Hematopoietic multipotent progenitor cell treated with erythropoietin and hydrocortisone succinate and interleukin-3 and kit ligand, for 8 days (in vitro differentiated cells): Measurements from ENCODE around the gene CTNNA1.

Source experiments
- DNase-seq: peaks from one replicate; pipeline ENCODE4 v3.0.0-alpha.2; 2015

Gene CTNNA1

DNA sequence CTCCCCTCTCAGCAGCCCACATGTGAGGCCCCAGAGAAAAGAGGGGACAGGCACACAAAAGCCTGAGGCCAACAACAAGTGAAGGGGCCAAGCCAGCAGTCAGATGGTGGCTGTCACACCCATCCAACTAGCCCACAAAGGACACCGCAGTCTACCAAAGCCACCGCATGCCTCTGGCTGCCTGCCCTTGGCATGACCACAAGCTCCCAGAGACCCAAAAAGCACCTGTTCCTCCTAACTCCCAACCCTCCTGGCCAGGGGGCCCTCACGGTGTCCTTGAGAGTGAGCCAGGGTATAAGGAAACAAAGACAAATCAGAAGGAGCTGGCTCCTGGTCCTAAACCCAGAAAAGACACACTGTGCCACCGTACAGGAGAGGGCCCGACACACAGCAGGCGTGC, 199.7 kb downstream of the CTNNA1 start:
- DNase-seq: peak; percentile 74

GRCh38 chr5:138953387-138954256, 200.4 kb downstream of the CTNNA1 start:
- peak; percentile 94 for DNase-seq

GRCh38 chr5:138954257-138955012, 201.2 kb downstream of the CTNNA1 start:
- DNase-seq: no peak

- DNase-seq: no peak
These were observed 201.9 kb downstream of the CTNNA1 start for GRCh38 chr5:138955013-138955660.

- no peak for DNase-seq
These were observed 202.6 kb downstream of the CTNNA1 start for GRCh38 chr5:138955671-138956295.

- no peak for DNase-seq
These were observed 203.6 kb downstream of the CTNNA1 start for GRCh38 chr5:138956801-138957200.

- DNase-seq: no peak
These were observed 207.0 kb downstream of the CTNNA1 start for GRCh38 chr5:138960145-138960692.

DNA sequence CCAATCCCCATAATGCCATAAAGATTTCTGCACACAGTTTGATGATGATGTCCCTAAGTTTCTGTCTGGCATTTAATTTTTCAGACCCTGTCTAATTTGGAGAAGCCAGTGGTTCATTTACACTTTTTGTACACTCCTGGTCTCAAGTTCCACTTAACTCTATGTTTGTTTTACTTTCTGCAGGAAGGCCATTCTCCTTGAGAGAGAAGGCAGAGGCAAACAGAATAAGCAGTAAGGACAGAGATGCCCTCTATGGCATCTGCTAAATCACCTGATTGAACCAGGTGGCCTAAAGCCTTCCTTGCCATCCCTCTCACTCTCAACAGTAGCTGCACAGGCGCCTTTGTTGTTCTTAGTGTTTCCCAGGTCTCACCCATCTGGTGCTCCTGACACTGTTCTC, 208.0 kb downstream of the CTNNA1 start:
- no peak for DNase-seq

GRCh38 chr5:138961729-138962128, 208.5 kb downstream of the CTNNA1 start:
- no peak for DNase-seq

DNA sequence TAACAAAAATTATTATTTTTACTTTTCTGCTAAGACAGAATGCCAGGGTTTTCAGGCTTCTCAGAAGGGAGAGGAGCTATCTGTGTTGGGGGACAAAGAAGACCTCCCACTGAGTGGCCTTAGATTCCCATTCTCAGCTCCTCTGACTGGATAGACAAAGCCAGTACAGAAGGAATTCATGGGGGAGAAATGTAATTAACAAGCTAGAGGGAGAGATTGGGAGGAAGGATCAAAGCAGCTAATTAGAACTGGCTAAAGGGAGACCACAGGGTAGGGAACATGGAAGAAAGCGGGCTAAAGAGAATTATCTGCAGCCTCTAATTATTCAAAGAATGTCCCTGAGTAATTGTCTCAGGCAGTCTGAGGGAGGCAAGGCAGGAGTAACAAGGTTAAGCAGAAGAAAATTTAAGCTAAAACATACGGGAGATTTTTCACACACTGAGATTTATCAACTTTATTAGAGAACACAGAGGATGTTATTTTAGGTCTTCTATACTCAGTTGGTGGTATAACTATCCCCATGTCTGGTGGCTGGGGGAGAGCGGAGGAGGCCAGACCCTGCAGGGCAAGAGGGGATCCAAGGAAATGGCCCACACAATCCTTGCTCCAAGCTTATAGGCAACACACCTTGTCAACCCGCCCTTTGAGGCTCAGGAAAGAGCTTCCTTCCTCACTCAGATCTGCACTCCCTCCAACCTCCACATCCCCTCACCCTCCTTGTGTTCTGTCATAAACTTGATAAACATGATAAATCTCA, 209.6 kb downstream of the CTNNA1 start:
- DNase-seq: no peak

DNA sequence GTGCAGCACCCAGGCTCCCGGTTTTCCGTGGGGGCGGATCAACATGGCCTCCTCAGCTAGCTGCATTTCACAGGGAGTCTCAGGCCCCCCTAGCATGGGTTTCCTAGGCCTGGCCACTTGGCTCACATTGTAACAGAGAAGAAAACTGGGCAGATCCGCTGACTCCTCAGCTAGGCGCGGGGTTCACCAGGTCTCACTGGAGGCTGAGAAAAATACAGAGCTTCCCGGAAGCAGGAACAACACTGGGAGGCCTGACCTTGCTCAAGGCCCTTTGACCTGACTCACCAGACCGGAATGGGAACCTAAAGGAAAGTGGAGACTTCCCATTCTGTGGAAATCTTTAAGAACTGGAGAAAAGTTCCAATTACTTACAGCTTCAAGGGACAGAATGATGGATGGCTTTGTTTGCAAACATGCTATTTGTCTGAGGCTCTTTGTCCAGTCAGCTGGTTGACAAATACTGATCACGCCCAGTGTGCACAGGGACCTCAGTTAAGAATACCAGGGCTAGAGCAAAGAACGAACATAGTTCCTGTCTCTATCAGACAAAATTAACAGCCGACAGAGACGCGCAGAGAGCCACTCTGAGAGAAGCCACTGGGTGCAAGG, 210.6 kb downstream of the CTNNA1 start:
- no peak for DNase-seq

DNA sequence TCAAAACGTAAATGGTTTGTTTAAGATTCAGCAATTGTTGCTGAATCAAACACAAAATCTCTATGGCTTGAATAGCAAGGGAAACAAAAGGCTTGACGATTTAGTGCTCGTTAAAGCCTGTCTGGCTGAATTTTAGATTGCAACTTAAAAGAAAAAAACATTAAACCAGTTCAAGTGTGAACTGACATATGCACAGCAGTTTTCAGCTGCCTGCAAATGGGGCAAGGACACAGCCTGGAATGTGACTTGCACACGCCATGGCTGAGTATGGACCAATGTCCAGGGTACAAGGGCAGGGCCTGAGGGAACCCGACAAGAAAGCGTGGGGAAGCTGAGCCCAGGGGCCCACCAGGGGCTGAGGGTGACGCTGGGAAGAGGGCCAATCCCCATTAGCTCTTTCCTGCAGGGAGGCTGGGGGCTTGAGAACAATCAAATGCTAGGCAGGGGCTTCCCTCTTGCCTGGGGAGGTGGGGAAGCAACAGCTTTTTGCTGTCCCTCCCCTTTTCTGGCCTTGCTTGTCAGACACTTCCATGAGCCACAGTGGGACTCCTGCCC, 211.5 kb downstream of the CTNNA1 start:
- DNase-seq: no peak

DNA sequence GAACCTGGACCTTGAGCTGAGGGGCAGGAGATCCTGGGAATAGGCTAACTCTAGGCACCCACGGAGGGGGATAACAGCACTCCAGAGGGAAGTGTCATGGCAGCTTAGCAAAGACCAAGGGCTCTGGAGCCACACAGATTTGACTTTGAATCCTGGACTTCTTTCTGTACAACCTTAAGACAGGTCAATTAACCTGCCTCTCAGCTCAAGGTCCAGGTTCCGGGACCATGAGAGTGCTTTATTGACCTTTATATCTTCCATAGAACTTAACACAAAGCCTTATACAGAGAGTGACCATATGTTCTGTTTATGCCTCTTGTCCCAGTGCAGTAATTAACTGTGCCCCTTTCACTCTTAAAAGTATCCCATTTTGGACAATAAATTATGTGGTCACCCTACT, 212.4 kb downstream of the CTNNA1 start:
- no peak for DNase-seq

DNA sequence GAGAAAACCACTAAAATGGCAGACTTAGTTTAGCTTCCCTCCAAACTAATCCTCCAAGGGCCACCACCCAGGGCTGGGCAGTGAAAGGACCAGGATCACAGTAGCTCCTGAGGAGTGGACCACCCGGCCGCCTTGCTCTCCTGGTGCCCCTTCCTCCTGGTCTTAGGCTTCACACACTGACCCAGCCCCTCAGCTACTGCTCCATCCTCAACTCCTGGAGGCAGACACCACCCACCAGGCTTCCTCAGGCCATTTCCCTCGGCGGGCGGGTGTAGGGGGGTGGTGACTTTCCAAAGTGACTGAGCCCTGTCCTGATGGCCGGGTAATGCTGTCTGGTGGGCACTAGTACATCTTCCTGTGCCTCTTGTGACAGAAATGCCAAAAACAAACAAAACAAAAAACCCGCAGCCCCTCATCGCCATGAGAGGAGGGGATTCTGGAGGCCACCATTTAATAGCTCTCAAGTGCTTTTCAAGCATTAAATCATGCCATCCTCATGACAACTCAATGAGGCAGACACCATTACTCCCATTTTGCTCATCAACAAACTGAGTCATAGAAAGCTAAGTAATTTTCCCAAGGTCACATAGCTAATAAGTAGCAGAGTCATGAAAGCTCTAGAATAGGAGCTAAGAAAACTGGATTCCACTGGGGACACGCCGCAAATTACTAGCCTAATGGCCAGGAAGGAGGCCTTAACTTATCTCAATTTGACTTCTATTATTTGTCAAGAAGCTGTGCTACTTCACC, 213.2 kb downstream of the CTNNA1 start:
- no peak for DNase-seq

DNA sequence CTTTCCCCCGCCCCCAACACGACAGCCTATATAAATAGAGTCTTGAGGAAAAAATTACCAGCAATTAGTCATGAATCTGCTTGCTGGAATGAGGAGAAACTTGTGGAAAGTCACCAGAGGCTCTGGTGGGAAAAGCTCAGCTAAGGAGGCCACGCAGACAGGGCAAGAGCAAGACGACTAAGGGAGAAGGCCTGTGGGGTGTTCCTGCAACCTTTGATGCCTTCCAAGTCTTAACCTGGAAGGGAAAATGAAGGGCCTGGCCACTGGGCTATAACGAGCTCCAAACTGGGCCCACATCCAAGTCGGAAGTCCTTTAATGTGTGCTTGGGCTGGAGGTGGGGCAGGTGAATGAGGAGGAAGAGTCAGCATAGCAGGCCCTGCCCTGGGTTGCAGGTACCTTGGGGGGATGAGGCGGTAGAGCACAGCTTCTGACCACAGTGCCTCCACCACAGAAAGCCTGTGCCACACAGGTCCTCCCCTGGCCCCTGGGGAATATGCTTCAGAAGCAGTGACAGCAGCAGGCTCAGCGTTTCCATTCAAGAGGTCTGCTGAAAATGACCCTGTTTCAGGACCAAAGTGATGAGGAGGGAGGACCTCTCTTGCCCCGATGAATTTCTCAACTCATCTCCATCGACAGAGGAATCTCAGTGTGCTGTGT, 214.7 kb downstream of the CTNNA1 start:
- no peak for DNase-seq

GRCh38 chr5:138968601-138969000, 215.4 kb downstream of the CTNNA1 start:
- no peak for DNase-seq

- DNase-seq: no peak
These were observed 216.2 kb downstream of the CTNNA1 start for GRCh38 chr5:138969323-138970002.

DNA sequence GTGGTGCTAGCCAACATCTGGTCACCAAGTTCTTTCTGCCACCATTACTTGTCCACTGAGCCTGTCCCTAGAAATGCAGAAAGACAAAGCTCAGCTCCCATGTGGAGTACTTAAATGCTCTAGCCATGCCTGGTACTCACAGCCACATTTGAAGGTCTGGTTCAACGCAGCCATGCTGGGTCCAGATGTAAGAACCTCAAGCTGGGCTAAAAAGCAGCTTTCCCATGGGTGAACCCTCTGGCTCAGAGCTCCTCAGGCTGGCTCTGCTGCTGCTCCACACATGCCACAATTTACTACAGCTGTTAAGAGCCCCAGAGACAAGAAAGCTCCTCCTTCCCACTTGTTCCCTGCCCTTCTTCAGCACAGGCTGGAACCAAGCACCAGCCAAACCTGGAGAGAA, 219.0 kb downstream of the CTNNA1 start:
- no peak for DNase-seq

DNA sequence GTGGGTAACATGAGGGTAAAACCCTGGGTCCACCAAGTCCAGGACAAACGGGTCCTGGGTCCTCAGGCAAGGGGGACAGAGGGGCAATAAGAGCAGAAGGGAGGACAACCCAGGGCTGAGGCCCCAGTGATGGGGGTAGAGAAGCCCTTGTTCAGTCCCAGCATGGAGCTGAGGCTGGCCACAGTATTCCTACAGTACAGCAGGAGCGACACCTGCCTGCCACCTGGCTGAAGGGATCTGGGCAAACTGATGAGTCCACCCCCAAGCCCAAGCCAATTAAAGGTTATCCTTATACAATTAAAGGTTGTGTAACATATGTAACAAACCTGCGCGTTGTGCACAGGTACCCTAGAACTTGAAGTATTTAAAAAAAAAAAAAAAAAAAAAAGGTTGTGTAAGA, 219.6 kb downstream of the CTNNA1 start:
- no peak for DNase-seq
